CD4-positive, alpha-beta T cell treated with Interleukin-2 at 100 ng/mL for 4 hours (primary cell): Measurements from ENCODE around the gene NFE2L2.
"Not testable (repeated sequence)": the region's sequence is repeated elsewhere in the genome, so short reads cannot be mapped to it uniquely, and the experiment has no call there.

ENCODE experiments used
- DNase-seq: peaks from one replicate; pipeline ENCODE4 v3.0.0-alpha.2; 2020; ENCODE audit warnings: low spot score

The NFE2L2 gene

DNA sequence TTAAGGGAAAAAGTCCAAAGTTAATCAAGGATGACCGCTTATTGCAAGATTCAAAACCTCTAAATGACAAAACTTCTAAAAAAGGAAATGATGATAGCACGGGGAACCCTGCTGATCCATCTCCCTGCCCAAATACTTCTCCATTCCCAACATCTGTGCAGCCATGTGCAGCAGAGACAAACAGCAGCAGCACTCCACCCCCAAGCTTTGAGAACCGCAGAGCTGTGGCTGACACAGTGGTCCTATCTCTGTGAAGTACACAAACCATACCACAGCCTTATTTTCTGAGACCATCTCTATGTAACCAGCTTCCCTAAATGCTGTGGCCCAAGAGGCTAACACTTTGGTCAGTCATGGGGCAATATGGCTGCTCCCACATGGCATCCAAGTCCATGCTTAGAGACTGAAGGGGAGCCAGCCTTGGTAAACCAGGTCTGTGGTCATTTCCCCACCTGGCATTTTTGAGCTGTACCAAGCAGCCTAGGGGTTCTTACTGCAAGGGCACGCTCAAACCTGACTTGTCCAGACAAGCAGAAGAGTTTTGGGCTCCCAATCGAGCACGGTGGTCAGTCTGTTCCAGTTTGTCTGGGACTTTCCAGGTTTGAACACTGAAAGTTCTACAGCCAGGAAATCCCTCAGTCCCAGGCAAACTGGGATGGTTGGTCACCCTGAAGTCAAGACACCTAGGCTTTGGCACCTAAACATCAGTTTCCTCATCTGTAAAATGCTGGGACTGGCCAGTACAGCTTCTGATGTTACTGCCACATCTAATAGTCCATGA, 17.1 kb upstream of the NFE2L2 start:
- DNase-seq, result no peak

DNA sequence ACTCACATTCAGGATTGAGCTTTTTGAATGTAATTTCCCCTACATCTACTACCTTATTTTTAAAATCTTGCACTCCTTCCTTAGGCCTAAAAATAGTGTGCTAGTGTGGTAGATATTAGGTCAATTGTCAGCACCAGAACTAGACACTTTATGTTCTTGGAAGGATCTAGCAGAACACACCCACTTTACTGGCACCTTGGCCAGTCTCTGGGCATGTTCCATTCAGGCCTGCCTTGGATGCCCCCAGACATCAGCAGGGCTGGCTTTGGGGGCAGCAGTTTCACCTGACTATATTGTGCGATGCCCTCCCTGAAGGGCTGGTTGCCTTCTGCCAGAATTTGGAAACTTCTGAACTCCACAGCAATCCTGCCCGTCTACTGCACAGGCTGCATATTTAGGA, 15.3 kb upstream of the NFE2L2 start:
- DNase-seq, result no peak

DNA sequence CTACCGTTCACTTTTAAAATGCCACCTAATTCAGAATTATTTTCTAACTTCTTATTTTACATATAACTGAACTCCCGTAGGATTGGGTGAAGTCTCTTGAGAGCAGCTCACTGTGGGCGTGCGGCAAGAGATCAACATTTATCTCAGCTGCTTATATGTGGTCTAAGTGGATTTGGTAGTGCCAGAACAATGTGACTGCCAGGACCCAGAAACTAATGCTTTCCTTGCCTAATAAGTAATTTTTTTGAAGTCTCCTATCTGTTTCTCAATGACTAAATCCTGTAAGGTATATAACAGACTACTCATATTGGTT, 11.2 kb upstream of the NFE2L2 start:
- no peak for DNase-seq

DNA sequence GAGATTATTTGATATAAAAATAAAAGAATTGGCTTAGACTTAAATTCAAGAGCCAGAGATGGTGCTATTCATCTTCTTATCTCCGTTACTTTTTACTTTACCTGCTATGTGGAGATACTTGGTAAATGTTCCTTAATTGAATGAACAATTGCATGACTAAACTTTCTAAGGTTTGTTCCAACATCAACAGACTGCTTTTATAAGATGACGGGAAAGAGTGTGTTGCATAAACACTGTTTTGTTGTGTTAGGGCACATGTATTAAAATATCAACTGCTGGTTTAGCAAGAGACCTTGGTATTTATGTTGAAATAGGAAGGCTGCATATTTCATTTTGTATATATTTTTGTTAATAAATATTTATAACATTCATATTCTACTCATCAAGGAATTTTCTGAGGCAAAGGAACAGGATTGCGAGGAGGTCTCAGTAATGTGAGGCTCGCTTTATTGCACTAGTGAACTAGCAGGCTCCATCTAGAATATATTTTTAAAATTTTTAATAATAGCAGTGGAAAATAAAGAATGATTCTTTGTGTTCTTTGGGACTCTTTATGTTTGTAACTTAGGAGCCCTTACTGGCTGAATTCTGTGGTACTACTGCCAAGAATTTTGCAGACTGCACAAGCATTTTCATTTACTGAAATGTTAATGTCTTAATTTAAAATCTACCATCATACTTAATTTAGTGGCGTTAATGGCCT, 10.7 kb upstream of the NFE2L2 start:
- DNase-seq, result no peak

DNA sequence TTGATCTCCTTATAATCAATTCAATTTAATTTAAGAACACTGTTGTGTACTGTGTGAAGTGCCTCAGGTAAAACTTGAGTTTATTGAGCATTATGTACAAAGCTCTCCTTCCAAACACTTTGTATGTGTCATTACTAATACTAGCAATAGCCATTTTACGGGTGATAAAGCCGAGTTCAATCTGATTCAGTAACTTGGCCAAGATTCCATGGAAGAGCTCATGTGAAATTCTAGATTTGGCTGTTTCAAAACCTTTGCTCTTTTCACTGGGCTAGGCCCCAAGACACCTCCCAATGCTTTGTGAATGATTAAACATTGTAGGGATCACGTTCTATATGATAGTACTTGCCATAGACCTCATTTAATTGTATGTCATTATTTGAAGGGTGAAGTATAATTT, 8.9 kb upstream of the NFE2L2 start:
- no peak for DNase-seq

DNA sequence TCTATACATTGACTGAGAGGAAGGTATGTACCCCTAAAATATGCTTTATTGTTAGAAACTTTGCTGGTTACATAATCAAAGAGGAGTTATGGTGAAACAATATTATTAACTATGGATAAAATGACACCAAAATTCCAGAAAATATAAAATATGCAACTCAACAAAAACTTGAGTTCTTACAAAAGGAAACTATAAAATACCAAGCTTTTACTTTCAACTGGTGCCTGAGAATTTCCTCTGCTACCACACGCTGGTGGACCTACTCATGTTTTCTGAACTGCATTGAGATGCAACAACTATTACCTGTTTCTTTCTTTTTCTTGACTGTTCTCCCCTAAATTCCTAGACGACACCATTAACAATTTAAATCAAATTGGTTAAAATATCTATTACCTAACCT, 8.2 kb upstream of the NFE2L2 start:
- no peak for DNase-seq

DNA sequence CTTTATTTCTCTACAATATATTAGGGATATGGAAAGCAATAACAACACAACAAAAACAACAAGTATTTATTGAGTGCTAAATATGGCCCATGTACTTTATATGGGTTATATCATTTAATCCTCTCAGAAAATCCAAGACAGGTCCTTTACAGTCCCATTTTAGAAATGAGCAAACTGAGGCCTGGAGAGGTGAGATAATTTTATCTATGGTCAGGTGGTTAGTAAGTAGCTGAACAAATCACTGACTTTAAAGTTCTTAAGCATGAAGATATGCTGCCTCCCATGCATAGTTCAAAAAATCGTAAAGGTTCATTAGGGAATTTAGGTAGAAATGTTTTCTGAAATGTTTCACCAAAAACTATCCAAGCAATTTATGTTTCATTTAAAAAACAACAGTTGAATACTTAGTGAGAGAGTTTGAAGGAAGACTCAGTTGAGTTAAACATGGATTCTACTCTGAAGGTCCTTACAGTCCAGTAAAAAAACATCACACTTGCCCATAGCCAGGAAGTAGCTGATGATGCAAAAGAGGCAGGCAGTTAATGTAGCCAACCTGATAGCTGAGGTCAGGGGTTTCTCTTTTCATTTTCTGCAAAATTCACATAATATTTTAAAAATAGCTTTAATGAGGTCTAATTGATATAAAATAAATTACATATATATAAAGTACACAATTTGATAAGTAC, 7.6 kb upstream of the NFE2L2 start:
- no peak for DNase-seq

DNA sequence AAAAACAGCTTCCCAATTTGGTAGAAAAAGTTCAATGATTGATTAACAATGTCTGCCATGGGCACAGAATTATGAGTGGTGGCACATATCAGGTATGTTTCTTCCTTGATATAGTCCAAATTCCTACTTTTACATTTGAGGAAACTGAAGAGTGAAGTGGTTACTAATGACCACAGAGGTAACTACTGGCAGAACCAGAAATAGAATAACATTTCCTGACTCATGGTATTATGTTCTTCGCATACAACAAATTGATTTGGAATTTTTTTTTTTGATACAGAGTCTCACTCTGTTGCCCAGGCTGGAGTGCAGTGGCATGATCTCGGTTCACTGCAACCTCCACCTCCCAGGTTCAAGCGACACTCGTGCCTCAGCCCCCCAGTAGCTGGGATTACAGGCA, 6.0 kb upstream of the NFE2L2 start:
- DNase-seq, result no peak

DNA sequence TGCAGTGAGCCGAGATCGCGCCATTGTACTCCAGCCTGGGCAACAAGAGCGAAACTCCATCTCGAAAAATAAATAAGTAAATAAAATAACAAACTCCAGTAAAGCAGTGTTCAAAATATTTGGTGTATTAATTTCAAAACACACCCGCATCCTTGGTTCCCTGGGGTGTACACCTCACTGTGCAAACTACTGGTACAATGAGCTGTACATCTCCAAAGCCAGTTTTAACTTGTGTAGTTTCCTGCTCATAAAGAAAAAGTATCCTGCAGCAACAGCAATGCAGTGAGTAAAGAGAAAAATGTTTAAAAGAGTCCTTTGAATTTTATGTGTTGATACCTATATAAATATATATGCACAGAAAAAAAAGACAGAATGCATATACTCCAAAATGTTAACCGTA, 4.4 kb upstream of the NFE2L2 start:
- no peak for DNase-seq

DNA sequence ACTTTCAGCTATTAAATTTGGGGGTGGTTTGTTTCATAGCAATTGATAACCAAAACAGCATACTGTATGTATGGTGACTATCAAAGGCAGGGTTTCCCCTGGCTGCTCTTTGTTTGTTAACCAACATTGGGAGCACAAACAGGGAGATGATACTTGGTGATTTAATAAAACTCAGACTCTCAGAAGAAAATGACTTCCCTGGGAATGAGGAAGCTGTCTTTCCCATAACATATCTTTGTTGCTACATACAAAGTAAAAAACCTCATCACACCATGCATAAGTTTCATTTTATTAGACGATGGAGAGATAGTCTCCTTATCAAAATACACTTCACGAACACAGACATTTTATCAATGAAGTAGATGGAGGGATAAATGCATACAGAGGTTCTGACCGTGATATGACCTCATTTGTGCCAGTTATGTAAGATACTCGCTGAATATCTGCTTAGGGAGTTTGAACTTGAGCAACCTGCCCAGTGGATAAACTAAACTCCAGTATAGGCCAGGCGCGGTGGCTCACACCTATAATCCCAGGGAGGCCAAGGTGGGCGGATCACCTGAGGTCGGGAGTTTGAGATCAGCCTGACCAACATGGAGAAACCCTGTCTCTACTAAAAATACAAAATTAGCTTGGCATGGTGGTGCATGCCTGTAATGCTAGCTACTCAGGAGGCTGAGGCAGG, 3.8 kb upstream of the NFE2L2 start:
- no peak for DNase-seq

DNA sequence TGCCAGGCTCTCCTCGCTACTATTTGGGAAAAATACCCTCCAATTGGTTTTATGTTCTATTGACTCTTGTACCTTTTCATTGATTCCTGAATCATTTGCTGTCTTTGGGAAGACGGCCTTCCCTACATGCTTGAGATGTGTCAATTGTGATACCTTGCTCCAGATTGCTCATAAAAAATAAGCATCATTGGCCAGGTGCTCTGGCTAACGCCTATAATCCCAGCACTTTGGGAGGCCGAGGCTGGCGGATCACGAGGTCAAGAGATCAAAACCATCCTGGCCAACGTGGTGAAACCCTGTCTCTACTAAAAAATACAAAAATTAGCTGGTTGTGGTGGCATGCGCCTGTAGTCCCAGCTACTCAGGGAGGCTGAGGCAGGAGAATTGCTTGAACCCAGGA, 2.4 kb upstream of the NFE2L2 start:
- DNase-seq, result not testable (repeated sequence)

DNA sequence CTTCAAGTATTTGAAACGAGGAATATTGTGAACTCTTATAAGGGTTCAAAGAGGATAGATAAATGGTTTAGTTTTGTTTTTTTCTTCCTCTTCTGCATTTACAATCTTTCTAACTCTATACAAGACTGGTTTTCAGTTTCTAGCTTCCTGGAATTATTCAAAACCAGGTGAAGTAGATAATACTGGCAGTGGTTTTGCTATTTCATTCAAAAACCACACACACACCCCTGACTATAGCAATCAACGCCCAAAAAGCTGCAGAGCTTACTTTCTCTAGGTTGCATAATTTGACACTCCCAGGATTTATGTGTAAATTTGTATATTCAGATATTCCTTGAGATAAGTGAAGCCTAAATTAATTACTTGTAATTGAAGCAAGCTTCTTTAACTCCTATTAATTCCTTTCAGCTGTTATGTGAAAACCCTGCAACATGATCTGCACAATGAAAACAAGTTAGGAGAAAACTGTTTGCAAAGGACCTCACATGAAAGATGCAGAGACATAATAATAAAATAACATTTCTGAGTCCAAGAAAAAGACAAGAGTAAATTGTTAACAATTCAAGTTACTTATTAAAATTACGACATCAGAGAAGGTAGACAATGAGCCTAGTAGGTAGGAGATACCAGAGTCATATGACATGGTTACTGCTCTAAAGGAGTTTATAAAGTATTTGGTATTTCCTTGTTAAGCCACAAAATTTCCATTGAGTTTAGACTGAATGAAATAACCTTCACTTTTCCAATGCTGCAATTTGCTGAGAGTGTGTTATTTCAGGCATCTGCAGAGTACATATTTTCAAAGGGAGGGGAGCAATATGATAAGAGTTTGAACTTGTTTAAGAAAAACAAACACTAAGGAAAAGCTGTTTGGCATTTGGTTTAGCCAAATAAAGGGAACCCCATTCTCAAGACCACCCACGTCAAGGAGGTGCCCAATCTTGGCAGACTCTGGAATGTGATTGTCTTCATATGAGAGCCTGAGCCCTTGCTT, 1.6 kb upstream of the NFE2L2 start:
- DNase-seq, result peak; percentile 53

DNA sequence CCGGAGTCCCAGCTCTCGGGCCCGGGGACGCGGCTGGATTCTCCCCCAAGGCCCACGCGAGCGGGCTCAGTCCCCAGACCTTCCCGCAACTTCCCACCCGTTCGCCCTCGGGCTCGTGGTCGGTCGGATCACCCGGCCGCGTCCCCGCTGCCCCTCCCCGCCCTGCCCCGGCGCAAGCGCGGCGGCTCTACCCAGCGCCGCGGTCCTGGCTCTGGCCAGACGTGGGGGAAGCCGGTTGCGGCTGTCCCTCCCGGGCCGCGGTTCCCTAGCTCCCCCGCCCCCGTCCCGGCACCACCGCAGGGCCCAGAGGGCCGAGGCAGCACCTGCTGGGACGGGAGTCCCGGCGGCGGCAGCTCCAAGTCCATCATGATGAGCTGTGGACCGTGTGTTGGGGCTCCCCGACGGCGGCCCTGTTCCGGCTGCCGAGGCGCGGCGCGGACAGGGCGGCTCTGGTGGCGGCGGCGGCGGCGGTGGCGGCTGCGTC, 276 bp downstream of the NFE2L2 start:
- no peak for DNase-seq

DNA sequence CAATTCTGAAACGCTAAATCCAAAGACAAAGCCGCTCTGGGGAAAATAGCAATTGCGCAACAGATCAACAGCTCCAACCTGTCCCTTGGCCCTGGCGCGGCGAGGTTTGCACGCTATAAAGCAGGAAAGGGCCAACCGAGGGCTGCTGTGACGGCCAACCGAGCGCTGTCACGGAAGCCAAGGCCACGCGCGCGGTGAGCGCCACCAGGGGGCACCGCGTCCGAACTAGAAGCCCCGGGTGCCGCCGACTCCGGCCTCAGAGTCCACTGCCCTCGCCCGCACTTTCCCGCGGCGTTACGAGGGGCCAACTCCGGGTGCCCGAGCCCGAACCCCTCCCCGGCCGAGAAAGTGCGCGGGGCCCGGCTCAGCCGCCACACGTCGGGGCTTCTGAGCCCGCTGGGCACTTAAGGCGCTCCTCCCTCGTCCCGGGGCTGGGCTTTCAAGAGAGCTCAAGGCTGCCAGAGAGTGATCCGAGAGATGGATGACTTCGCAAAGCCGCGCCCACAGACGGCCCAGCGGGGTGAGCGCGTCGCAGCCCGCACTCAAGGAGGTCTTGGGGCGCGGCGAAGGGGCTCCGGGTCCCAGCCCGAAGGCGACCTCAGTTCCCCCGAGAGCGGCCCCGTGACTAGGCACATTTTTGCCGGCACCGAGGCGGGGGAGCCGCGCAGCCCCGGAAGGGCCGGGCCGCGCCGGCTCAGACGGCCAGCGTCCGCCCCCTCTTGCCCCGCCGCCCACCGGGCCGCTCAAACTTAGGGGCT, 897 bp downstream of the NFE2L2 start:
- peak; percentile 94 for DNase-seq

DNA sequence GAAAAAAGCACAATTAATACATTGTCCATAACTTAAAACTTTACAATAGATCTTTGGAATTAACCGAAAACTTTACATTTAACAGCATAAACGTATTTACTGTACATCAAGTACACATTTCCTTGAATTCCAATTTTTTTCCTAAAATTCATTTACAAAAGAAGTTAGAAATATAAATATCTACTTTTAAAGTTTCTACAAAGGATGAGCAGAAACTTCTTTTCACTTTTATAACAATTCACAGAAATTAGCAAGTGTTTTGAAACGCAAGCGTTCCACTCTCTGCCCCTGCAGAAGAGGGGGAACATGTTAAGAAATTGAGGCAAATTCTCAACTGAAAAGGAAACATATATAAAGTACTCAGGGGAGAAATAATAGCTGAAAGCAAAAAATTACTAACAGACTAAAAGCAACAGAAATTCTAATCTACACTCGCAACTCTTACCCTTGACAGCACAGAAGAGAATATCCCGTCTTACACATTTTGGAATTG, 1.5 kb downstream of the NFE2L2 start:
- DNase-seq, result no peak

DNA sequence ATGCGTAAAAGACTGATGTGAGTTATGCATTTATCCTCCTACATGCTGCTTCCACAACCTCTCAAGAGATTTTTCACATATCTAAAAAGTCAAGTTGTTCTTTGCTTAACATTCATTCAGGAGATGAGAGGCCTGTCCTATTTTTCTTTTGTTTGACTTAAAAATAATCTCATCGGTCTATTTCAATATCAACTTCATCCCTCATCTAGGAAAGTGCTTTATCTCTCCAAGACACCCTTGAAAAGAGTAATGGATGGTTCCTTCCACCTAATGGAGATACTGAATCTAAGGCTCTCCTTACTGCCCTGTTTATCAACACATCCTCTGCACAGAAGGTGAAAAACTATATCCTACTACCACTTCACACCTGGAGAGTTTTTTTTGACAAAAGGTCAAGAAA, 2.4 kb downstream of the NFE2L2 start:
- DNase-seq, result no peak

DNA sequence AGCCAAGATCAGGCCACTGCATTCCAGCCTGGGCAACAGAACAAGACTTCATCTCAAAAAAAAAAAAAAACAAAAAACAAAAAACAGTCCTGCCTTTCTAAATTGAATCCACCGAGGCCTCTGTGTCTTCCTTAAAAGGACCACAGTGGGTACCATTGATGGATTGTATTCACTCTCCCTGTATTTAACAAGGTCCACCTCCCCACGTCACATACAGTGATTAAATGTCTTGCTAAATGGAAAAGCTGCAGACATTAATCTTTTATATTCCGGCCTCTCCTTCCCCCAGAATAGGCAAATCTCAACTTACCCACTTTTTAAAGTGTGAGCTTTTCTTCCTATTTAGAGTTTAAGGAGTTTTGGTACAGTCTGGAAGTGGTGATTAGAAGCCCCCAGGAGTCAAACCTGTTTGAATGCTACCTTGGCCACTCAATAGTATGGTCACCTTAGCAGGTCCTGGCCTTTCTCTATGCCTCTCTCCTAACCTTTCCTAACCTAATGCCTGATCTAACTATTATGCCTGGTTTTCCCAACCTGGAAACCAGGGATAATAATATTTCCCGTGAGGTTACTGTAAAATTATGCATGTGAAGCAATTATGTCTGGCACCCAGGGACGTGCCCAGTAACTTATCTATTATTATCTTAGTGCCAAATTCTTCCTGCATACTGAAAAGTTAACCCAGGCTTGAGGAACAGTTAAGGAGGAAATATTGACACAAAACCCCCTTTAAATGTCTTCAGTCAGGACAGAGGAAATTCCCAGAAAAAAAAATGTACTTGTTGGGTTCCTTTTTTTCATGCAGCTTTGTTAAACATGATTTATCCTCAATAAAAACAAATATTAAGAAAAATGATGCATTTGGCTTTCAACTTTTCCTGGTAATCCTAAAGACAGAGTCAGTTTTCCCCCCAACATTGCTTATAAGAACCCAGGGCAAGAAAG, 3.1 kb downstream of the NFE2L2 start:
- DNase-seq, result no peak

DNA sequence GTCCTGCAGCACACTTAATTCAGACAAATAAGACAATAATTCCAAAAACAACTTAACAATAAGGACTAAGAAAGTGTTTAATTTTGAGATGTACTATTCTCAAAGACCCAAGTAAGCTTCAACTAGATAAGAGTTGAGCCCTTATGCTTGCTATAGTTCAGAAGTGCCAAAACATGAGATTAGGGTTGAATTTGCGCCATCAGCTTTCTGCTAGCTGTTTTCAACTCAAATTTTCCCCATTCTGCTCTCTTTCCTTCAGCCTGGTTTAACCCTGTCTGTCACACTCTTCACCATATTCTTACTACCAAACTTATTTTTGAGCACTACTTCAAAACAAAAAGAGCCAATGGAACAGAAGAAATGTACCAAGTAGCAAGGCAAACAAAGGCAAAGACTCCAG, 4.1 kb downstream of the NFE2L2 start:
- no peak for DNase-seq

DNA sequence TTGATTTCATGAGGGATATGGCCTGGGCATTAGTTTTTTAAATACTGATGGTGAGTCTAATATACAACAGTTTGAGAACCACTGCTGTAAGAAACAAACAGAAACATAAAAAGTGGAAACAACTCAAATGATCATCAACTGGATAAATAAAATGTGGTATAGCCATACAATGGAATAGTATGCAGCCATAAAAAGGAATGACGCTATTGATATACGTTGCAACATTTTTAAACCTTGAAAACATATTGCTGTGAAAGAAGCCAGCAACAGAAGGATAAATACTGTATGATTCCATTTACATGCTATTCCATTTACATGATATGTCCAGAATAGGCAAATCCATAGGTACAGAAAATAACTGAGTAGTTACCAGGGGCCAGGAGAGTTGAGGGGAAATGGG, 6.5 kb downstream of the NFE2L2 start:
- DNase-seq, result no peak
